Measurements from ENCODE around the gene RAD51B.

DNA sequence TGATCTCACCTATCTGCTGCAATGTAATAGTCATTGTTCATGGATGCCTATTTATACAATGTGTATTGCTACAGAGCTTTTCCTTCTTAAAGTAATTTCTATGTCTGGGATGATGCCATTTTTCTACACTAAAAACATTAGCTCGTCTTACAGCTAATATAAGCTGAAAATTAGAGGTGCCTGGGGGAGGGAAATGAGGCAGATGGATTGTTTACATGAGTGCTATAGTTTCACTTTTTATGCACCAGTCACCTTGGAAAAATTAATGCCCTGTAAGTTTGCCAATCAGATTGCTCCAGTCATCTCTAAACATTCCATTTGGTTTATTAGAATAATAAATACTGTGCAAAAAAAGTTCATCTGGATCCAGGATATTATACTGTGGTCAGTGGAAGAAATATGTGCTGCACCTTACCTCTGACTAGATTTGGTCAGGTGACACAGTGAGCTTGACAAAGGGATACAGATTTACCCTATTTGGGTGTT lies 436.2 kb downstream of the RAD51B start:
- no peak for TF ChIP-seq KLF1 (tag by site-specific recombination; IDR thresholded peaks at IDR 0.05)
- TF ChIP-seq, protein P1, sequence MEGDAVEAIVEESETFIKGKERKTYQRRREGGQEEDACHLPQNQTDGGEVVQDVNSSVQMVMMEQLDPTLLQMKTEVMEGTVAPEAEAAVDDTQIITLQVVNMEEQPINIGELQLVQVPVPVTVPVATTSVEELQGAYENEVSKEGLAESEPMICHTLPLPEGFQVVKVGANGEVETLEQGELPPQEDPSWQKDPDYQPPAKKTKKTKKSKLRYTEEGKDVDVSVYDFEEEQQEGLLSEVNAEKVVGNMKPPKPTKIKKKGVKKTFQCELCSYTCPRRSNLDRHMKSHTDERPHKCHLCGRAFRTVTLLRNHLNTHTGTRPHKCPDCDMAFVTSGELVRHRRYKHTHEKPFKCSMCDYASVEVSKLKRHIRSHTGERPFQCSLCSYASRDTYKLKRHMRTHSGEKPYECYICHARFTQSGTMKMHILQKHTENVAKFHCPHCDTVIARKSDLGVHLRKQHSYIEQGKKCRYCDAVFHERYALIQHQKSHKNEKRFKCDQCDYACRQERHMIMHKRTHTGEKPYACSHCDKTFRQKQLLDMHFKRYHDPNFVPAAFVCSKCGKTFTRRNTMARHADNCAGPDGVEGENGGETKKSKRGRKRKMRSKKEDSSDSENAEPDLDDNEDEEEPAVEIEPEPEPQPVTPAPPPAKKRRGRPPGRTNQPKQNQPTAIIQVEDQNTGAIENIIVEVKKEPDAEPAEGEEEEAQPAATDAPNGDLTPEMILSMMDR (tag by site-specific recombination; IDR thresholded peaks at IDR 0.05): no peak
- TF ChIP-seq ZNF639 (tag by site-specific recombination; IDR thresholded peaks at IDR 0.05): no peak
- no peak for TF ChIP-seq ZNF513 (tag by site-specific recombination; IDR thresholded peaks at IDR 0.05)
- TF ChIP-seq ZNF138 (tag by site-specific recombination; IDR thresholded peaks at IDR 0.05; ENCODE audit: borderline replicate concordance): no peak
- TF ChIP-seq HIC1 (tag by site-specific recombination; IDR thresholded peaks at IDR 0.05): no peak
- TF ChIP-seq ZBTB11 (tag by site-specific recombination; conservative IDR thresholded peaks at IDR 0.05; ENCODE audit: low read depth): no peak
- TF ChIP-seq ZBTB17 (tag by site-specific recombination; IDR thresholded peaks at IDR 0.05): no peak

Measured in HEK293 (cell line).